K562 (cell line): ENCODE results near the gene PIGB. TPM values are rescaled to one million over a fixed set of nuclear protein-coding genes. Genes with fewer than 3 reads are reported as not detected.

Source experiments
- ATAC-seq: fragments of 200-7000 bp; cut with Tn5 transposase; 3 replicates; pipeline ENCODE4 v1.9.1; 2020; ENCODE audit warnings: moderate library complexity
- BruUV-seq: library from RNA; stranded (reverse); fragments of 400-500 nt; replicated peaks from 2 replicates; lab custom pipeline; 2021; lab: Mats Ljungman, UMichigan
- CTCF ChIA-PET: fragments of 300-600 bp; formaldehyde crosslinking; extraction: SDS; loops from one replicate; lab custom pipeline; 2021; ENCODE audit warnings: low intra/inter-chr PET ratio; lab: Yijun Ruan, JAX
- POLR2A ChIA-PET: fragments of 300-600, 350-650 bp; sonication (Branson Sonifier 250); formaldehyde crosslinking; extraction: SDS; loops from one replicate; lab custom pipeline; 2021; ENCODE audit warnings: antibody characterized with exemption, inconsistent platforms; lab: Yijun Ruan, JAX
- DNase-seq, 4 experiments: peaks; one replicate each; pipeline versions ENCODE4 v3.0.0 to v3.0.0-alpha.2; 2011 to 2018; ENCODE audit warnings: low spot score in 3 of 4, mixed read lengths in 3 of 4; ENCODE audit errors: extremely low read depth in 1 of 4
- FAIRE-seq: peaks from 2 replicates; lab custom pipeline; 2011; peaks lifted over from hg19 to GRCh38; lab: Jason Lieb, UNC
- H2AFZ ChIP-seq: 2 replicates; pipeline ENCODE4 v1.6.0; 2011; ENCODE audit warnings: low read depth, low read length, control low read depth, inconsistent platforms
- H3K27ac ChIP-seq: fragments of 200-600 bp; 3 replicates; pipeline ENCODE4 v1.8.0; 2011; ENCODE audit warnings: low read depth, mild to moderate bottlenecking, control low read depth, inconsistent platforms, low read length, moderate library complexity, mixed read lengths; ENCODE audit errors: extremely low read depth
- H3K27me3 ChIP-seq, 2 experiments: fragments of 300-600 bp in 1 of 2; 2 replicates in 1 of 2; 3 replicates in 1 of 2; pipeline versions ENCODE4 v1.6.0 to v1.8.0; 2011; ENCODE audit warnings: inconsistent platforms in 2 of 2, low read length in 2 of 2, mild to moderate bottlenecking in 1 of 2, mixed read lengths in 1 of 2, moderate library complexity in 1 of 2; ENCODE audit not compliant: control insufficient read depth in 2 of 2, insufficient read depth in 2 of 2
- H3K36me3 ChIP-seq: fragments of 300-600 bp; 3 replicates; pipeline ENCODE4 v1.8.0; 2011; ENCODE audit warnings: mild to moderate bottlenecking, low read length, inconsistent platforms; ENCODE audit not compliant: control insufficient read depth, insufficient read depth
- H3K4me1 ChIP-seq, 2 experiments: fragments of 200-600 bp in 1 of 2; replicated peaks in 1 of 2; 2 replicates in 1 of 2; 3 replicates in 1 of 2; pipeline versions ENCODE4 v1.5.1 to v1.8.0; 2011; ENCODE audit warnings: inconsistent platforms in 2 of 2, low read length in 2 of 2, mild to moderate bottlenecking in 1 of 2, mixed read lengths in 1 of 2, moderate library complexity in 1 of 2; ENCODE audit not compliant: control insufficient read depth in 2 of 2, insufficient read depth in 2 of 2
- H3K4me2 ChIP-seq: 2 replicates; pipeline ENCODE4 v1.6.1; 2011; ENCODE audit warnings: low read length, control low read depth, inconsistent platforms, mixed read lengths; ENCODE audit not compliant: insufficient read depth
- H3K4me3 ChIP-seq: fragments of 200-600 bp; sonication (generic), shearing (Covaris generic); 2 replicates; pipeline ENCODE4 v1.5.1; 2016; ENCODE audit warnings: control low read depth, inconsistent platforms
- H3K79me2 ChIP-seq: fragments of 200-600 bp; 3 replicates; pipeline ENCODE4 v1.8.0; 2011; ENCODE audit warnings: low read length, inconsistent platforms; ENCODE audit not compliant: control insufficient read depth, insufficient read depth
- H3K9ac ChIP-seq, 2 experiments: 2 replicates each; pipeline versions ENCODE4 v1.6.0 to v1.6.1; 2011; ENCODE audit warnings: low read depth in 2 of 2, low read length in 2 of 2, control low read depth in 1 of 2, inconsistent platforms in 1 of 2, mild to moderate bottlenecking in 1 of 2, mixed read lengths in 1 of 2; ENCODE audit not compliant: insufficient read depth in 1 of 2
- H3K9me1 ChIP-seq: one replicate; pipeline ENCODE4 v1.6.0; 2011; ENCODE audit warnings: inconsistent platforms, mild to moderate bottlenecking, low read length, moderate library complexity; ENCODE audit not compliant: control insufficient read depth, insufficient read depth
- H3K9me3 ChIP-seq: replicated peaks from 2 replicates; pipeline ENCODE4 v1.5.1; 2011; ENCODE audit warnings: low read depth, low read length, inconsistent platforms; ENCODE audit not compliant: control insufficient read depth, insufficient read depth
- H4K20me1 ChIP-seq: replicated peaks from 2 replicates; pipeline ENCODE4 v1.6.1; 2011; ENCODE audit warnings: low read length, inconsistent platforms, mixed read lengths; ENCODE audit not compliant: control insufficient read depth, insufficient read depth
- CC2D1A ChIP-seq: fragments of 450-650 bp; IDR thresholded peaks from 2 replicates; pipeline ENCODE4 v1.6.1; 2017; ENCODE audit warnings: mild to moderate bottlenecking
- CHD2 ChIP-seq: IDR thresholded peaks from 2 replicates; pipeline ENCODE4 v1.6.1; 2011; ENCODE audit warnings: low read depth, low read length
- FOXK1 ChIP-seq: sonication (generic); formaldehyde crosslinking; IDR thresholded peaks from 2 replicates; pipeline ENCODE4 v1.8.0; 2022; ENCODE audit warnings: missing genetic modification reagents, mild to moderate bottlenecking, borderline replicate concordance
- HBP1 ChIP-seq: fragments of 450-650 bp; formaldehyde crosslinking; IDR thresholded peaks from 2 replicates; pipeline ENCODE4 v1.4.0; 2022; ENCODE audit warnings: missing genetic modification characterization
- HLTF ChIP-seq: fragments of 450-650 bp; IDR thresholded peaks from 2 replicates; pipeline ENCODE4 v1.6.1; 2016
- KLF10 ChIP-seq: fragments of 250-450 bp; sonication (Bioruptor Pico); IDR thresholded peaks from 2 replicates; pipeline ENCODE4 v1.6.1; 2021; ENCODE audit warnings: matching md5 sums
- MAFG ChIP-seq: fragments of 450-650 bp; conservative IDR thresholded peaks from 2 replicates; pipeline ENCODE4 v1.6.1; 2016; ENCODE audit warnings: missing genetic modification characterization, missing compliant biosample characterization
- OTX1 ChIP-seq: fragments of 450-650 bp; formaldehyde crosslinking; IDR thresholded peaks from 2 replicates; pipeline ENCODE4 v1.4.0; 2022; ENCODE audit warnings: mild to moderate bottlenecking
- PHB2 ChIP-seq: fragments of 450-650 bp; IDR thresholded peaks from 2 replicates; pipeline ENCODE4 v1.6.1; 2017; ENCODE audit warnings: low read depth
- RHOXF2B ChIP-seq: fragments of 250-450 bp; sonication (Bioruptor Pico); conservative IDR thresholded peaks from 2 replicates; pipeline ENCODE4 v1.5.1; 2021
- SRSF3 ChIP-seq: fragments of 200-400 bp; formaldehyde crosslinking; IDR thresholded peaks from 2 replicates; pipeline ENCODE4 v1.6.1; 2016; ENCODE audit warnings: mild to moderate bottlenecking, low read length, moderate library complexity; ENCODE audit not compliant: insufficient read depth
- STAT5A ChIP-seq: IDR thresholded peaks from 2 replicates; pipeline ENCODE4 v1.6.1; 2012; ENCODE audit warnings: low read length, inconsistent platforms, borderline replicate concordance
- TCF7 ChIP-seq: sonication (generic); IDR thresholded peaks from 2 replicates; pipeline ENCODE4 v1.6.1; 2016; ENCODE audit warnings: antibody characterized with exemption, borderline replicate concordance
- TRIM25 ChIP-seq: fragments of 450-650 bp; IDR thresholded peaks from 2 replicates; pipeline ENCODE4 v1.7.0; 2016; ENCODE audit warnings: borderline replicate concordance
- ZBTB8A ChIP-seq: fragments of 450-650 bp; IDR thresholded peaks from 2 replicates; pipeline ENCODE4 v1.6.1; 2018; ENCODE audit warnings: mild to moderate bottlenecking, moderate library complexity; ENCODE audit not compliant: partially characterized antibody
- ZFX ChIP-seq: sonication (generic); formaldehyde crosslinking; IDR thresholded peaks from 2 replicates; pipeline ENCODE4 v1.8.0; 2022; ENCODE audit warnings: mild to moderate bottlenecking, missing genetic modification reagents, moderate library complexity
- ZKSCAN8 ChIP-seq: fragments of 200-800 bp; sonication (Bioruptor generic); IDR thresholded peaks from 2 replicates; pipeline ENCODE4 v1.6.1; 2016; ENCODE audit warnings: missing genetic modification characterization, missing compliant biosample characterization
- ZNF217 ChIP-seq: sonication (generic); formaldehyde crosslinking; IDR thresholded peaks from 2 replicates; pipeline ENCODE4 v1.8.0; 2022; ENCODE audit warnings: mild to moderate bottlenecking, missing genetic modification reagents
- ZNF23 ChIP-seq: fragments of 250-450 bp; sonication (Bioruptor Pico); IDR thresholded peaks from 2 replicates; pipeline ENCODE4 v1.4.0; 2020; ENCODE audit warnings: mild to moderate bottlenecking
- in situ Hi-C: fragments of 300-500 bp; cut with MboI; formaldehyde crosslinking; loops from 4 replicates; pipeline ENCODE4 v1.15.0; 2018; ENCODE audit warnings: inconsistent platforms, mixed read lengths
- intact Hi-C: fragments of 100-400 bp; cut with micrococcal nuclease; formaldehyde crosslinking; loops from 2 replicates; pipeline ENCODE4 v1.14.2; 2022
- polyA plus RNA-seq, 8 experiments: library from polyadenylated mRNA; depleted of rRNA in 4 of 8; stranded (reverse) in 5 of 8; unstranded in 3 of 8; fragments of >200 nt; fragmentation: Nextera tagmentation in 2 of 8; fragmentation: Illumina TruSeq in 1 of 8; extraction: Ambion mirVana in 2 of 8; extraction: Trizol in 1 of 8; gene quantifications; 2 replicates each; pipeline versions ENCODE4 v1.2.1 to v1.2.3, GENCODE V29; 2011 to 2014; ENCODE audit warnings: inconsistent platforms in 1 of 8, missing spikeins in 1 of 8
- total RNA-seq, 7 experiments: library from RNA; depleted of rRNA in 6 of 7; stranded (reverse); fragments of >200 nt in 6 of 7; fragmentation: Illumina TruSeq in 2 of 7; extraction: Trizol in 2 of 7; gene quantifications; 2 replicates each; pipeline versions ENCODE4 v1.2.1 to v1.2.3, GENCODE V29; 2011 to 2021; ENCODE audit warnings: low replicate concordance in 1 of 7
- TF ChIP-seq, protein P1 (sequence below): fragments of 250-450 bp; sonication (Bioruptor Pico); IDR thresholded peaks from 2 replicates; pipeline ENCODE4 v1.8.0; 2022; ENCODE audit warnings: inconsistent platforms, mild to moderate bottlenecking, moderate library complexity, borderline replicate concordance

The PIGB gene
- total and polyA plus RNA-seq, 9 of the 15 experiments (the other 6 are each of a cell fraction or from before 2014, with no cell fraction given): 9.9 to 32.3 (median 18.2) TPM

DNA sequence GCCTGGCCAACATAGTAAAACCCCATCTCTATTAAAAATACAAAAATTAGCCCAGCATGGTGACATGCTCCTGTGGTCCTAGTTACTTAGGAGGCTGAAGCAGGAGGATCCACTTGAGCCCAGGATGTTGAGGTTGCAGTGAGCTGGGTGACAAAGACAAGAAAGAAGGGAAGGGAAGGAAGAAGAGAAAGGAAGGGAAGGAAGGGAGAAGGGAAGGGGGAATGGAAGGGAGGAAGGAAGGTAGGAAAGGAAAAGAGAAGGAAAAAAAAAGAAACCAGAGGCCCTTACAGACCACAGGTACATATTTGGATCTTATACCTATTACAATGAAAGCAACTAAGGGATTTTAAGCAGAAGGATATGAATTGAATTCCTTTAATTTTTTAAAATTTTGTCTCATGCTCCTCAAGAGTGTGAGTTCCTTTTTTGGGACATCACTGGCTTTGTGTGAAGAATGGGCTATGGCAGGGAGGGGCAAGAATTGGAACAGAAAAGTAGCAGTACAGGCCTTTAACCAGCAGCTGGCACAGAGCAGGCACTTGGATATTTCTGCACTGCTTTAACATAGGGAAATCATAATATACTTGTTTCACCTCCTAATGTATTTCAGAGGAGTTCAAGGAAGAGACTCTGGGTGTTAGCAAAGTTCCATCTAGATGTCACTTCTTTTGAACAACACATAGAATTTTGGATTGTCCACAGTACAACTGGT lies 37.3 kb upstream of the PIGB start:
- peak overlapping the region; percentile 80 for H3K27ac ChIP-seq
- FAIRE-seq: no peak
- TF ChIP-seq ZNF217 (CRISPR knock-in tag) (no peak), CHD2 (no peak), KLF10 (CRISPR knock-in tag) (no peak), STAT5A (no peak), HBP1 (CRISPR knock-in tag) (peak; percentile 85; the same call in 1 of the 2 replicates), ZBTB8A (no peak), PHB2 (no peak), HLTF (0 out of 2 replicates have a peak, but pooled peaks have one; percentile 37), TCF7 (no peak), TRIM25 (no peak), ZNF23 (CRISPR knock-in tag) (no peak), ZKSCAN8 (CRISPR knock-in tag) (no peak), MAFG (tag) (no peak), OTX1 (0 out of 2 replicates have a peak, but pooled peaks have one; percentile 28), SRSF3 (no peak), FOXK1 (CRISPR knock-in tag) (no peak), RHOXF2B (no peak), CC2D1A (no peak), ZFX (CRISPR knock-in tag) (no peak)
- TF ChIP-seq, protein P1, sequence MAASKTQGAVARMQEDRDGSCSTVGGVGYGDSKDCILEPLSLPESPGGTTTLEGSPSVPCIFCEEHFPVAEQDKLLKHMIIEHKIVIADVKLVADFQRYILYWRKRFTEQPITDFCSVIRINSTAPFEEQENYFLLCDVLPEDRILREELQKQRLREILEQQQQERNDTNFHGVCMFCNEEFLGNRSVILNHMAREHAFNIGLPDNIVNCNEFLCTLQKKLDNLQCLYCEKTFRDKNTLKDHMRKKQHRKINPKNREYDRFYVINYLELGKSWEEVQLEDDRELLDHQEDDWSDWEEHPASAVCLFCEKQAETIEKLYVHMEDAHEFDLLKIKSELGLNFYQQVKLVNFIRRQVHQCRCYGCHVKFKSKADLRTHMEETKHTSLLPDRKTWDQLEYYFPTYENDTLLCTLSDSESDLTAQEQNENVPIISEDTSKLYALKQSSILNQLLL: 0 out of 2 replicates have a peak, but pooled peaks have one; percentile 35

More for the DNA sequence above, 37.3 kb upstream of the PIGB start:
- H4K20me1 ChIP-seq: peaks cover 10% of the 10 kb centered on the region; the same call in 1 of the 2 replicates
- in situ Hi-C loops (loop anchor here (5.0 kb wide), 1 partner anchor 39 kb away; no protein-coding TSS in a partner anchor), intact Hi-C loops (no loop called here)
- peak overlapping the region in 1 of 2 experiments; percentile 57; a peak in 2 of 4 replicates for H3K9ac ChIP-seq
- H3K4me1 ChIP-seq: peaks cover 32 to 84% of the 10 kb centered on the region in 2 experiments
- H3K4me2 ChIP-seq: peak overlapping the region; percentile 72
- H3K27me3 ChIP-seq: no peaks in the 10 kb centered on the region
- H3K36me3 ChIP-seq: peaks cover 38% of the 10 kb centered on the region
- no peaks in the 10 kb centered on the region for H3K9me3 ChIP-seq
- ATAC-seq (no peak), DNase-seq (no peak)
- H2AFZ ChIP-seq: no peak overlapping the region
- BruUV-seq: no TSS peak
- H3K4me3 ChIP-seq: no peak overlapping the region
- ChIA-PET POLR2A (interaction anchor here (0.7 to 1.3 kb wide), 7 partner anchors 15 to 64 kb away, joined by 3 read pairs; partner anchors contain the start of genes PIGB and PIGBOS1), CTCF (no interaction called here)
- H3K9me1 ChIP-seq: peaks cover 4% of the 10 kb centered on the region
- peaks cover 93% of the 10 kb centered on the region for H3K79me2 ChIP-seq
